ENCODE data around the gene ADAMTS7. TPM values are rescaled to one million over a fixed set of nuclear protein-coding genes. Genes with fewer than 3 reads are reported as not detected.
"Not testable (repeated sequence)": the region's sequence is repeated elsewhere in the genome, so short reads cannot be mapped to it uniquely, and the experiment has no call there.

The ADAMTS7 gene
- total RNA-seq, 1 experiment from 2014 or later = 23.1 TPM

- H3K4me3 Mint-ChIP-seq = no peak overlapping the region
- peaks cover 0 to 4% (median 0%) of the 10 kb centered on the region in 3 experiments; a peak in 1 of 7 replicates for H3K36me3 Mint-ChIP-seq (ENCODE audit: insufficient read depth in 1 of 3, low read depth in 3 of 3)
These were observed 48.1 kb downstream of the ADAMTS7 start for GRCh38 chr15:78762985-78763795.

GRCh38 chr15:78762386-78762961 lies 48.8 kb downstream of the ADAMTS7 start:
- H3K27ac Mint-ChIP-seq; H3K79me1 ChIP-seq (ENCODE audit: insufficient read depth, low read depth, low read length, poor library complexity, severe bottlenecking); H4K8ac ChIP-seq (replicated peaks; ENCODE audit: insufficient read length, low read depth, low read length); H4K5ac ChIP-seq (ENCODE audit: insufficient read length, low read depth, low read length); H3K27me3 ChIP-seq (ENCODE audit: insufficient read depth, low read length); H3K23ac ChIP-seq (ENCODE audit: insufficient read length, low read depth, low read length); H2BK12ac ChIP-seq (ENCODE audit: insufficient read length, low read depth, low read length); H3K4me1 Mint-ChIP-seq; H2BK15ac ChIP-seq (ENCODE audit: low read depth, low read length); H3K4me3 Mint-ChIP-seq; H3K27me3 Mint-ChIP-seq (ENCODE audit: low read depth); H2BK120ac ChIP-seq (ENCODE audit: low read depth, low read length, poor library complexity, severe bottlenecking); H3T11ph ChIP-seq (ENCODE audit: low read length); H2AK5ac ChIP-seq (ENCODE audit: insufficient read length, low read length); H3K36me3 Mint-ChIP-seq (ENCODE audit: insufficient read depth in 1 of 3, low read depth in 3 of 3); H3K79me2 ChIP-seq (ENCODE audit: insufficient read depth, low read length); H3K4me1 ChIP-seq (ENCODE audit: insufficient read depth, low read length); H4K91ac ChIP-seq (ENCODE audit: insufficient read length, low read depth, low read length); H3K18ac ChIP-seq (ENCODE audit: insufficient read length, low read depth, low read length); H3K9me3 Mint-ChIP-seq; H3K4me2 ChIP-seq (ENCODE audit: insufficient read depth, insufficient read length, low read length); H3K9me3 ChIP-seq (ENCODE audit: control insufficient read depth, low read depth, low read length); H3K27ac ChIP-seq (ENCODE audit: insufficient read length, low read depth, low read length); H3K14ac ChIP-seq (ENCODE audit: insufficient read depth, low read length); H3K4ac ChIP-seq (ENCODE audit: low read depth, low read length); DNase-seq; H2BK20ac ChIP-seq (ENCODE audit: low read depth, low read length, poor library complexity, severe bottlenecking); H3K56ac ChIP-seq (ENCODE audit: insufficient read length, low read depth, low read length); H3K23me2 ChIP-seq (ENCODE audit: insufficient read length, low read depth, low read length, poor library complexity, severe bottlenecking); H3K9ac ChIP-seq (ENCODE audit: extremely low read depth, insufficient read length, low read length); H4K20me1 ChIP-seq (ENCODE audit: control insufficient read depth, insufficient read depth, insufficient read length); H2BK5ac ChIP-seq (ENCODE audit: insufficient read length, low read length); H2AFZ ChIP-seq (ENCODE audit: low read length): not testable (repeated sequence)
- no CpG with 5 or more reads among the region's 25 CpGs for WGBS (ENCODE audit: extremely low coverage, insufficient read length, low lambda C conversion rate)

More at GRCh38 chr15:78762985-78763795, 48.1 kb downstream of the ADAMTS7 start:
- H2BK15ac ChIP-seq (ENCODE audit: low read depth, low read length) = no peak overlapping the region
- H3K4ac ChIP-seq (ENCODE audit: low read depth, low read length) = no peak overlapping the region; the same call in 1 of the 2 replicates
- no peak overlapping the region for H2AK5ac ChIP-seq (ENCODE audit: insufficient read length, low read length)
- H3T11ph ChIP-seq (ENCODE audit: low read length) = no peak overlapping the region
- TF ChIP-seq CTCF (conservative IDR thresholded peaks at IDR 0.05) = no peak
- H2BK5ac ChIP-seq (ENCODE audit: insufficient read length, low read length) = no peak overlapping the region
- no peaks in the 10 kb centered on the region for H3K79me2 ChIP-seq (ENCODE audit: insufficient read depth, low read length)
- no peak overlapping the region for H3K9ac ChIP-seq (ENCODE audit: extremely low read depth, insufficient read length, low read length)
- no peak overlapping the region for H3K23ac ChIP-seq (ENCODE audit: insufficient read length, low read depth, low read length)
- H3K27ac Mint-ChIP-seq = peak overlapping the region in 2 of 3 experiments; percentile 81 to 86; a peak in 3 of 7 replicates
- no peaks in the 10 kb centered on the region for H3K9me3 Mint-ChIP-seq
- no peak overlapping the region for H2BK120ac ChIP-seq (ENCODE audit: low read depth, low read length, poor library complexity, severe bottlenecking)
- H3K4me2 ChIP-seq (ENCODE audit: insufficient read depth, insufficient read length, low read length) = no peak overlapping the region
- no peaks in the 10 kb centered on the region; the same call in 1 of the 2 replicates for H3K4me1 ChIP-seq (ENCODE audit: insufficient read depth, low read length)
- no peak for DNase-seq
- WGBS (ENCODE audit: extremely low coverage, insufficient read length, low lambda C conversion rate) = no CpG with 5 or more reads among the region's 29 CpGs
- no peak overlapping the region for H2BK20ac ChIP-seq (ENCODE audit: low read depth, low read length, poor library complexity, severe bottlenecking)
- no peak overlapping the region for H3K27ac ChIP-seq (ENCODE audit: insufficient read length, low read depth, low read length)
- no peaks in the 10 kb centered on the region for H4K20me1 ChIP-seq (ENCODE audit: control insufficient read depth, insufficient read depth, insufficient read length)
- H3K23me2 ChIP-seq (ENCODE audit: insufficient read length, low read depth, low read length, poor library complexity, severe bottlenecking) = no peaks in the 10 kb centered on the region
- no peak overlapping the region for H4K5ac ChIP-seq (ENCODE audit: insufficient read length, low read depth, low read length)
- no peak overlapping the region for H3K18ac ChIP-seq (ENCODE audit: insufficient read length, low read depth, low read length)
- H3K4me1 Mint-ChIP-seq = peaks cover 5 to 8% of the 10 kb centered on the region in 2 experiments
- no peaks in the 10 kb centered on the region for H3K9me3 ChIP-seq (ENCODE audit: control insufficient read depth, low read depth, low read length)
- H4K8ac ChIP-seq (replicated peaks; ENCODE audit: insufficient read length, low read depth, low read length) = no peak overlapping the region
- H4K91ac ChIP-seq (ENCODE audit: insufficient read length, low read depth, low read length) = no peak overlapping the region
- no peaks in the 10 kb centered on the region for H3K27me3 Mint-ChIP-seq (ENCODE audit: low read depth)
- no peaks in the 10 kb centered on the region for H3K27me3 ChIP-seq (ENCODE audit: insufficient read depth, low read length)
- no peak overlapping the region; the same call in 1 of the 2 replicates for H3K14ac ChIP-seq (ENCODE audit: insufficient read depth, low read length)
- no peaks in the 10 kb centered on the region for H3K79me1 ChIP-seq (ENCODE audit: insufficient read depth, low read depth, low read length, poor library complexity, severe bottlenecking)
- no peak overlapping the region for H3K56ac ChIP-seq (ENCODE audit: insufficient read length, low read depth, low read length)
- no peak overlapping the region for H2BK12ac ChIP-seq (ENCODE audit: insufficient read length, low read depth, low read length)
- no peak overlapping the region for H2AFZ ChIP-seq (ENCODE audit: low read length)
